PC-9 (cell line): ENCODE measurements around the gene ARID2. TPM values are rescaled to one million over a fixed set of nuclear protein-coding genes. Genes with fewer than 3 reads are reported as not detected.

Experiments
- BruUV-seq: library from RNA; stranded (reverse); fragments of 400-500 nt; replicated peaks from 2 replicates; lab custom pipeline; 2021; lab: Mats Ljungman, UMichigan
- CTCF ChIA-PET: fragments of 300-600 bp; sonication (Branson Sonifier 250); formaldehyde crosslinking; loops from one replicate; lab custom pipeline; 2022; ENCODE audit warnings: antibody characterized with exemption; lab: Charles Lee
- POLR2A ChIA-PET: fragments of 300-600 bp; sonication (Branson Sonifier 250); formaldehyde crosslinking; loops from one replicate; lab custom pipeline; 2022; ENCODE audit warnings: antibody characterized with exemption; ENCODE audit not compliant: unreplicated experiment; lab: Charles Lee
- DNase-seq, 2 experiments: peaks; one replicate each; pipeline versions ENCODE4 v3.0.0 to v3.0.0-alpha.2; 2015 to 2022; ENCODE audit warnings: mixed read lengths in 1 of 2
- H2AFZ ChIP-seq: fragments of 200-600 bp; sonication (generic); 2 replicates; pipeline ENCODE4 v1.8.1; 2017; ENCODE audit warnings: antibody characterized with exemption
- H3F3A ChIP-seq: fragments of 200-600 bp; sonication (generic); 2 replicates; pipeline ENCODE4 v1.8.1; 2017; ENCODE audit warnings: antibody characterized with exemption, mild to moderate bottlenecking, low read depth; ENCODE audit not compliant: insufficient read depth
- H3K27ac ChIP-seq: fragments of 200-600 bp; sonication (generic); 2 replicates; pipeline ENCODE4 v1.6.1; 2016; ENCODE audit warnings: mixed run types
- H3K27me3 ChIP-seq: fragments of 200-600 bp; sonication (generic); 2 replicates; pipeline ENCODE4 v1.6.1; 2016; ENCODE audit warnings: low read depth, mixed run types; ENCODE audit not compliant: insufficient read depth
- H3K36me3 ChIP-seq: fragments of 200-600 bp; sonication (generic); 2 replicates; pipeline ENCODE4 v1.6.1; 2016; ENCODE audit warnings: low read depth, mixed run types
- H3K4me1 ChIP-seq: fragments of 200-600 bp; sonication (generic); replicated peaks from 2 replicates; pipeline ENCODE4 v1.6.1; 2016; ENCODE audit warnings: mixed run types; ENCODE audit not compliant: insufficient read depth
- H3K4me2 ChIP-seq: fragments of 200-600 bp; sonication (generic); 2 replicates; pipeline ENCODE4 v1.6.1; 2017; ENCODE audit warnings: mixed run types
- H3K4me3 ChIP-seq: fragments of 200-600 bp; sonication (generic); 2 replicates; pipeline ENCODE4 v1.6.1; 2016; ENCODE audit warnings: mixed run types
- H3K79me2 ChIP-seq: fragments of 200-600 bp; sonication (generic); 2 replicates; pipeline ENCODE4 v1.6.1; 2017; ENCODE audit warnings: low read depth, mixed run types
- H3K9me2 ChIP-seq: fragments of 200-600 bp; sonication (generic); 2 replicates; pipeline ENCODE4 v1.8.1; 2017; ENCODE audit warnings: mild to moderate bottlenecking; ENCODE audit not compliant: insufficient read depth
- H3K9me3 ChIP-seq: fragments of 200-600 bp; sonication (generic); 2 replicates; pipeline ENCODE4 v1.8.1; 2016; ENCODE audit warnings: low read depth; ENCODE audit not compliant: insufficient read depth
- H4K20me1 ChIP-seq: fragments of 200-600 bp; sonication (generic); 2 replicates; pipeline ENCODE4 v1.8.1; 2017; ENCODE audit not compliant: insufficient read depth
- CTCF ChIP-seq: fragments of 200-600 bp; sonication (generic); conservative IDR thresholded peaks from 2 replicates; pipeline ENCODE4 v1.6.1; 2017; ENCODE audit warnings: mixed run types, antibody characterized with exemption, mild to moderate bottlenecking, moderate library complexity
- EZH2 ChIP-seq: fragments of 200-600 bp; sonication (generic); IDR thresholded peaks from 2 replicates; pipeline ENCODE4 v1.8.0; 2017; ENCODE audit warnings: antibody characterized with exemption, low read depth
- intact Hi-C: fragments of 100-400 bp; cut with micrococcal nuclease; formaldehyde crosslinking; loops from one replicate; pipeline ENCODE4 v1.10.0; 2022; ENCODE audit not compliant: unreplicated experiment
- total RNA-seq: library from RNA; stranded (reverse); gene quantifications from 2 replicates; pipeline ENCODE4 v1.2.3, GENCODE V29; 2021

The ARID2 gene
- total RNA-seq, 1 experiment from 2014 or later: 24.6 TPM

- BruUV-seq: no TSS peak
- ChIA-PET POLR2A (no interaction called here), CTCF (no interaction called here)
- H3K9me3 ChIP-seq: no peaks in the 10 kb centered on the region
- H4K20me1 ChIP-seq: no peaks in the 10 kb centered on the region
- H3K27me3 ChIP-seq: no peaks in the 10 kb centered on the region
- no peaks in the 10 kb centered on the region for H3K36me3 ChIP-seq
- intact Hi-C loops: no loop called here
- no peak overlapping the region for H3K4me3 ChIP-seq
- H3K79me2 ChIP-seq: no peaks in the 10 kb centered on the region
- H3K4me2 ChIP-seq: no peak overlapping the region
- DNase-seq: peak in 1 of 2 experiments; percentile 46
- no peaks in the 10 kb centered on the region for H3K4me1 ChIP-seq
- no peaks in the 10 kb centered on the region; the same call in 1 of the 2 replicates for H3F3A ChIP-seq
- no peak overlapping the region for H2AFZ ChIP-seq
- no peak overlapping the region for H3K27ac ChIP-seq
- TF ChIP-seq CTCF (no peak), EZH2 (no peak)
- no peaks in the 10 kb centered on the region for H3K9me2 ChIP-seq
Measured at GRCh38 chr12:45681465-45681864, 48.0 kb upstream of the ARID2 start.

GRCh38 chr12:45685680-45686079 lies 43.8 kb upstream of the ARID2 start:
- Histone ChIP-seq H3K9me3 (no peaks in the 10 kb centered on the region), H3K36me3 (no peaks in the 10 kb centered on the region), H3K4me2 (no peak overlapping the region), H3K79me2 (no peaks in the 10 kb centered on the region), H3K4me3 (no peak overlapping the region), H3K27ac (no peak overlapping the region), H2AFZ (no peak overlapping the region), H3K4me1 (peaks cover 31% of the 10 kb centered on the region), H4K20me1 (no peaks in the 10 kb centered on the region), H3K9me2 (no peaks in the 10 kb centered on the region), H3F3A (peaks cover 8% of the 10 kb centered on the region; the same call in 1 of the 2 replicates), H3K27me3 (no peaks in the 10 kb centered on the region)
- intact Hi-C loops: no loop called here
- TF ChIP-seq EZH2: no peak
- TF ChIP-seq CTCF: no peak
- ChIA-PET POLR2A (no interaction called here), CTCF (no interaction called here)
- DNase-seq: no peak
- no TSS peak for BruUV-seq

- intact Hi-C loops: no loop called here
- no peak overlapping the region for H2AFZ ChIP-seq
- H3K9me3 ChIP-seq: no peaks in the 10 kb centered on the region
- no peaks in the 10 kb centered on the region for H3K79me2 ChIP-seq
- no peak for DNase-seq
- ChIA-PET POLR2A (interaction anchor here (0.7 kb wide), 1 partner anchor 50 kb away, joined by 9 read pairs; no protein-coding TSS in a partner anchor), CTCF (no interaction called here)
- no peak overlapping the region for H3K4me3 ChIP-seq
- peak overlapping the region; percentile 48 for H3K4me2 ChIP-seq
- peaks cover 31% of the 10 kb centered on the region for H3K4me1 ChIP-seq
- H3K36me3 ChIP-seq: no peaks in the 10 kb centered on the region
- BruUV-seq: no TSS peak
- no peaks in the 10 kb centered on the region for H3K27me3 ChIP-seq
- peaks cover 8% of the 10 kb centered on the region; the same call in 1 of the 2 replicates for H3F3A ChIP-seq
- H3K27ac ChIP-seq: peak overlapping the region; percentile 40
- no peaks in the 10 kb centered on the region for H3K9me2 ChIP-seq
- H4K20me1 ChIP-seq: no peaks in the 10 kb centered on the region
- TF ChIP-seq EZH2: no peak
- no peak for TF ChIP-seq CTCF
Measured at GRCh38 chr12:45687081-45688015, 42.2 kb upstream of the ARID2 start.
